Liver (tissue), 9 donors: ENCODE data around the gene ARFRP1. TPM values are rescaled to one million over a fixed set of nuclear protein-coding genes. Genes with fewer than 3 reads are reported as not detected.

Experiments used
- DNase-seq: peaks from one replicate; pipeline ENCODE4 v3.0.0-alpha.2; 2017; ENCODE audit warnings: low spot score
- H3K27ac ChIP-seq, 2 donors: one replicate each; pipeline ENCODE4 v1.7.0; 2013; ENCODE audit warnings: inconsistent platforms in 2 of 2, low read length in 2 of 2, control low read depth in 1 of 2, low read depth in 1 of 2, mild to moderate bottlenecking in 1 of 2
- H3K27me3 ChIP-seq, 4 donors: one replicate each; pipeline versions ENCODE4 v1.6.1 to v1.7.0; 2013; ENCODE audit warnings: low read length in 3 of 4, inconsistent platforms in 1 of 4, mild to moderate bottlenecking in 1 of 4, moderate library complexity in 1 of 4; ENCODE audit not compliant: control insufficient read depth in 4 of 4, insufficient read depth in 4 of 4
- H3K36me3 ChIP-seq, 4 donors: one replicate each; pipeline versions ENCODE4 v1.6.1 to v1.7.0; 2013; ENCODE audit warnings: low read length in 3 of 4, mild to moderate bottlenecking in 3 of 4, low read depth in 1 of 4, moderate library complexity in 1 of 4; ENCODE audit not compliant: control insufficient read depth in 4 of 4, insufficient read depth in 3 of 4
- H3K4me1 ChIP-seq, 4 donors: one replicate each; pipeline versions ENCODE4 v1.6.1 to v1.7.0; 2013; ENCODE audit warnings: low read length in 3 of 4, mild to moderate bottlenecking in 3 of 4, moderate library complexity in 1 of 4; ENCODE audit not compliant: control insufficient read depth in 4 of 4, insufficient read depth in 4 of 4
- H3K4me3 ChIP-seq, 3 donors: one replicate each; pipeline versions ENCODE4 v1.6.1 to v1.7.0; 2013; ENCODE audit warnings: low read length in 3 of 3, control low read depth in 1 of 3, low read depth in 1 of 3, mild to moderate bottlenecking in 1 of 3
- H3K9ac ChIP-seq, 2 donors: one replicate each; pipeline ENCODE4 v1.7.0; 2013; ENCODE audit warnings: low read length in 2 of 2, mild to moderate bottlenecking in 2 of 2, moderate library complexity in 2 of 2, control low read depth in 1 of 2, low read depth in 1 of 2
- H3K9me3 ChIP-seq, 4 donors: one replicate each; pipeline versions ENCODE4 v1.6.1 to v1.7.0; 2013; ENCODE audit warnings: low read length in 3 of 4; ENCODE audit not compliant: control insufficient read depth in 4 of 4
- GABPA ChIP-seq, 2 donors: IDR thresholded peaks in 1 of 2; conservative IDR thresholded peaks in 1 of 2; 2 replicates each; pipeline ENCODE4 v1.6.1; 2016; ENCODE audit warnings: antibody characterized with exemption in 2 of 2, mild to moderate bottlenecking in 1 of 2, moderate library complexity in 1 of 2
- HNF4G ChIP-seq: IDR thresholded peaks from 2 replicates; pipeline ENCODE4 v1.6.1; 2016; ENCODE audit warnings: antibody characterized with exemption
- JUND ChIP-seq, 2 donors: IDR thresholded peaks; 2 replicates each; pipeline ENCODE4 v1.6.1; 2016; ENCODE audit warnings: antibody characterized with exemption in 2 of 2
- NR2F2 ChIP-seq: IDR thresholded peaks from 2 replicates; pipeline ENCODE4 v1.6.1; 2016; ENCODE audit warnings: antibody characterized with exemption
- RAD21 ChIP-seq, 2 donors: IDR thresholded peaks; 2 replicates each; pipeline ENCODE4 v1.6.1; 2016; ENCODE audit warnings: antibody characterized with exemption in 2 of 2, mild to moderate bottlenecking in 2 of 2
- RXRA ChIP-seq, 2 donors: IDR thresholded peaks; 2 replicates each; pipeline ENCODE4 v1.6.1; 2017 to 2018; ENCODE audit warnings: antibody characterized with exemption in 2 of 2, mild to moderate bottlenecking in 1 of 2
- SP1 ChIP-seq: IDR thresholded peaks from 2 replicates; pipeline ENCODE4 v1.6.1; 2018; ENCODE audit warnings: antibody characterized with exemption, mild to moderate bottlenecking
- WGBS: extraction: QIAGEN DNeasy Blood & Tissue Kit; methylation state at CpG from one replicate; pipeline ENCODE4 v1.1.7; 2013; 5-methylcytosine and 5-hydroxymethylcytosine counted together
- polyA plus RNA-seq, 2 donors: library from polyadenylated mRNA; stranded (reverse) in 1 of 2; unstranded in 1 of 2; fragments of 200-250 nt in 1 of 2; fragments of >200 nt in 1 of 2; fragmentation: Nextera tagmentation in 1 of 2; extraction: Ambion mirVana in 1 of 2; gene quantifications; one replicate each; pipeline versions ENCODE4 v1.2.1 to v1.2.3, GENCODE V29; 2013 to 2015
- total RNA-seq, 2 donors: library from RNA; depleted of rRNA; stranded (reverse); fragments of >200 nt; gene quantifications; one replicate each; pipeline ENCODE4 v1.2.3, GENCODE V29; 2014
- TF ChIP-seq, protein P1 (sequence below): IDR thresholded peaks from 2 replicates; pipeline ENCODE4 v1.6.1; 2016; ENCODE audit warnings: antibody characterized with exemption, mild to moderate bottlenecking
- TF ChIP-seq, protein P2 (sequence below): IDR thresholded peaks from 2 replicates; pipeline ENCODE4 v1.6.1; 2016; ENCODE audit warnings: antibody characterized with exemption
- TF ChIP-seq, protein P3 (sequence below): IDR thresholded peaks from 2 replicates; pipeline ENCODE4 v1.6.1; 2016; ENCODE audit warnings: antibody characterized with exemption
- TF ChIP-seq, protein P4 (sequence below): fragments of 150-350 bp; IDR thresholded peaks from 2 replicates; pipeline ENCODE4 v1.5.1; 2017; ENCODE audit warnings: improper control_type of control experiment, low read depth, low read length; ENCODE audit not compliant: missing input control
- donor health status: healthy.
- donor health status: healthy.
- donor health status: healthy.
- donor health status: healthy.
- donor health status: healthy.

The ARFRP1 gene
- total and polyA plus RNA-seq, 4 donors, result 14.2 to 26.9 (median 20.5) TPM

DNA sequence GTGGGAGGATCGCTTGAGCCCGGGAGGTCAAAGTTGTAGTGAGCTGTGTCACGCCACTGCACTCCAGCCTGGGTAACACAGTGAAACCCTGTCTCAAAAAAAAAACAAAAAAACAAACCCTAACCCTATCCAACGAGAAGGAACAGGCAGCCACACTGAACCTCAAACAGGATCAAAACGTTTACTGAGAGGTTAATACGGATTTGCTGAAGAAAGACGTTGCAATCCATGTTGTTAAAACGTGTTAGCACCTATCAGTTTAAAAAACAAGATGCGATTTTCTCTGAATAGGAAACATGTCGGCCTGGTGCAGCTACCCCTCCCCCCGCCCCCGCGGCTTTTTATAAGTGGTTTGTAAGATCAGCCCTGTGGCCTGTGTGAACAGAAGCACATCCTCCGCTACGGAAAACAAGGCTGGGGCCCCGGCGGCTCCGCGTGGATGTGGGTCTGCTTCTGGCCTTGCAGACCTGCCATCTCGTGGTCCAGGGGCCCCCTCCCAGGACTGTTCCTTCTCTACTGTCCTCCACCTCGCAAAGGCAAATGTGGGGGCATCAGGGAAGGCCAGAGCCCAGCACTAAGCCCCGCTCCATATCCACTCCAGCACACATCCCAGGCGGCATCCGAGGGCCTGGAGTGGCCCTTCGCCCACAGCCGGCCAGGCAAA lies 43.2 kb upstream of the ARFRP1 start:
- Histone ChIP-seq H3K9ac (no peak overlapping the region), H3K27me3 (no peaks in the 10 kb centered on the region), H3K9me3 (no peaks in the 10 kb centered on the region), H3K4me3 (no peak overlapping the region), H3K36me3 (no peaks in the 10 kb centered on the region), H3K4me1 (no peaks in the 10 kb centered on the region), H3K27ac (peak overlapping the region in 1 of 2 donors; percentile 20)
- no peak for DNase-seq
- TF ChIP-seq, protein P1, sequence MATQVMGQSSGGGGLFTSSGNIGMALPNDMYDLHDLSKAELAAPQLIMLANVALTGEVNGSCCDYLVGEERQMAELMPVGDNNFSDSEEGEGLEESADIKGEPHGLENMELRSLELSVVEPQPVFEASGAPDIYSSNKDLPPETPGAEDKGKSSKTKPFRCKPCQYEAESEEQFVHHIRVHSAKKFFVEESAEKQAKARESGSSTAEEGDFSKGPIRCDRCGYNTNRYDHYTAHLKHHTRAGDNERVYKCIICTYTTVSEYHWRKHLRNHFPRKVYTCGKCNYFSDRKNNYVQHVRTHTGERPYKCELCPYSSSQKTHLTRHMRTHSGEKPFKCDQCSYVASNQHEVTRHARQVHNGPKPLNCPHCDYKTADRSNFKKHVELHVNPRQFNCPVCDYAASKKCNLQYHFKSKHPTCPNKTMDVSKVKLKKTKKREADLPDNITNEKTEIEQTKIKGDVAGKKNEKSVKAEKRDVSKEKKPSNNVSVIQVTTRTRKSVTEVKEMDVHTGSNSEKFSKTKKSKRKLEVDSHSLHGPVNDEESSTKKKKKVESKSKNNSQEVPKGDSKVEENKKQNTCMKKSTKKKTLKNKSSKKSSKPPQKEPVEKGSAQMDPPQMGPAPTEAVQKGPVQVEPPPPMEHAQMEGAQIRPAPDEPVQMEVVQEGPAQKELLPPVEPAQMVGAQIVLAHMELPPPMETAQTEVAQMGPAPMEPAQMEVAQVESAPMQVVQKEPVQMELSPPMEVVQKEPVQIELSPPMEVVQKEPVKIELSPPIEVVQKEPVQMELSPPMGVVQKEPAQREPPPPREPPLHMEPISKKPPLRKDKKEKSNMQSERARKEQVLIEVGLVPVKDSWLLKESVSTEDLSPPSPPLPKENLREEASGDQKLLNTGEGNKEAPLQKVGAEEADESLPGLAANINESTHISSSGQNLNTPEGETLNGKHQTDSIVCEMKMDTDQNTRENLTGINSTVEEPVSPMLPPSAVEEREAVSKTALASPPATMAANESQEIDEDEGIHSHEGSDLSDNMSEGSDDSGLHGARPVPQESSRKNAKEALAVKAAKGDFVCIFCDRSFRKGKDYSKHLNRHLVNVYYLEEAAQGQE, result no peak
- TF ChIP-seq, protein P2, sequence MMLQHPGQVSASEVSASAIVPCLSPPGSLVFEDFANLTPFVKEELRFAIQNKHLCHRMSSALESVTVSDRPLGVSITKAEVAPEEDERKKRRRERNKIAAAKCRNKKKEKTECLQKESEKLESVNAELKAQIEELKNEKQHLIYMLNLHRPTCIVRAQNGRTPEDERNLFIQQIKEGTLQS, result no peak
- no peak for TF ChIP-seq NR2F2
- TF ChIP-seq GABPA (IDR thresholded peaks at IDR 0.05 in 1 of 2, conservative IDR thresholded peaks at IDR 0.05 in 1 of 2), result no peak
- TF ChIP-seq HNF4G, result no peak
- TF ChIP-seq, protein P3, sequence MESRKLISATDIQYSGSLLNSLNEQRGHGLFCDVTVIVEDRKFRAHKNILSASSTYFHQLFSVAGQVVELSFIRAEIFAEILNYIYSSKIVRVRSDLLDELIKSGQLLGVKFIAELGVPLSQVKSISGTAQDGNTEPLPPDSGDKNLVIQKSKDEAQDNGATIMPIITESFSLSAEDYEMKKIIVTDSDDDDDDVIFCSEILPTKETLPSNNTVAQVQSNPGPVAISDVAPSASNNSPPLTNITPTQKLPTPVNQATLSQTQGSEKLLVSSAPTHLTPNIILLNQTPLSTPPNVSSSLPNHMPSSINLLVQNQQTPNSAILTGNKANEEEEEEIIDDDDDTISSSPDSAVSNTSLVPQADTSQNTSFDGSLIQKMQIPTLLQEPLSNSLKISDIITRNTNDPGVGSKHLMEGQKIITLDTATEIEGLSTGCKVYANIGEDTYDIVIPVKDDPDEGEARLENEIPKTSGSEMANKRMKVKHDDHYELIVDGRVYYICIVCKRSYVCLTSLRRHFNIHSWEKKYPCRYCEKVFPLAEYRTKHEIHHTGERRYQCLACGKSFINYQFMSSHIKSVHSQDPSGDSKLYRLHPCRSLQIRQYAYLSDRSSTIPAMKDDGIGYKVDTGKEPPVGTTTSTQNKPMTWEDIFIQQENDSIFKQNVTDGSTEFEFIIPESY, result no peak
- TF ChIP-seq RXRA (IDR thresholded peaks at IDR 0.05), result no peak
- TF ChIP-seq, protein P4, sequence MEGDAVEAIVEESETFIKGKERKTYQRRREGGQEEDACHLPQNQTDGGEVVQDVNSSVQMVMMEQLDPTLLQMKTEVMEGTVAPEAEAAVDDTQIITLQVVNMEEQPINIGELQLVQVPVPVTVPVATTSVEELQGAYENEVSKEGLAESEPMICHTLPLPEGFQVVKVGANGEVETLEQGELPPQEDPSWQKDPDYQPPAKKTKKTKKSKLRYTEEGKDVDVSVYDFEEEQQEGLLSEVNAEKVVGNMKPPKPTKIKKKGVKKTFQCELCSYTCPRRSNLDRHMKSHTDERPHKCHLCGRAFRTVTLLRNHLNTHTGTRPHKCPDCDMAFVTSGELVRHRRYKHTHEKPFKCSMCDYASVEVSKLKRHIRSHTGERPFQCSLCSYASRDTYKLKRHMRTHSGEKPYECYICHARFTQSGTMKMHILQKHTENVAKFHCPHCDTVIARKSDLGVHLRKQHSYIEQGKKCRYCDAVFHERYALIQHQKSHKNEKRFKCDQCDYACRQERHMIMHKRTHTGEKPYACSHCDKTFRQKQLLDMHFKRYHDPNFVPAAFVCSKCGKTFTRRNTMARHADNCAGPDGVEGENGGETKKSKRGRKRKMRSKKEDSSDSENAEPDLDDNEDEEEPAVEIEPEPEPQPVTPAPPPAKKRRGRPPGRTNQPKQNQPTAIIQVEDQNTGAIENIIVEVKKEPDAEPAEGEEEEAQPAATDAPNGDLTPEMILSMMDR, result no peak
- no peak for TF ChIP-seq RAD21 (IDR thresholded peaks at IDR 0.05)
- TF ChIP-seq JUND (IDR thresholded peaks at IDR 0.05), result no peak
- TF ChIP-seq SP1, result no peak
- 77% methylated on average over 26 of the region's 26 CpGs for WGBS

DNA sequence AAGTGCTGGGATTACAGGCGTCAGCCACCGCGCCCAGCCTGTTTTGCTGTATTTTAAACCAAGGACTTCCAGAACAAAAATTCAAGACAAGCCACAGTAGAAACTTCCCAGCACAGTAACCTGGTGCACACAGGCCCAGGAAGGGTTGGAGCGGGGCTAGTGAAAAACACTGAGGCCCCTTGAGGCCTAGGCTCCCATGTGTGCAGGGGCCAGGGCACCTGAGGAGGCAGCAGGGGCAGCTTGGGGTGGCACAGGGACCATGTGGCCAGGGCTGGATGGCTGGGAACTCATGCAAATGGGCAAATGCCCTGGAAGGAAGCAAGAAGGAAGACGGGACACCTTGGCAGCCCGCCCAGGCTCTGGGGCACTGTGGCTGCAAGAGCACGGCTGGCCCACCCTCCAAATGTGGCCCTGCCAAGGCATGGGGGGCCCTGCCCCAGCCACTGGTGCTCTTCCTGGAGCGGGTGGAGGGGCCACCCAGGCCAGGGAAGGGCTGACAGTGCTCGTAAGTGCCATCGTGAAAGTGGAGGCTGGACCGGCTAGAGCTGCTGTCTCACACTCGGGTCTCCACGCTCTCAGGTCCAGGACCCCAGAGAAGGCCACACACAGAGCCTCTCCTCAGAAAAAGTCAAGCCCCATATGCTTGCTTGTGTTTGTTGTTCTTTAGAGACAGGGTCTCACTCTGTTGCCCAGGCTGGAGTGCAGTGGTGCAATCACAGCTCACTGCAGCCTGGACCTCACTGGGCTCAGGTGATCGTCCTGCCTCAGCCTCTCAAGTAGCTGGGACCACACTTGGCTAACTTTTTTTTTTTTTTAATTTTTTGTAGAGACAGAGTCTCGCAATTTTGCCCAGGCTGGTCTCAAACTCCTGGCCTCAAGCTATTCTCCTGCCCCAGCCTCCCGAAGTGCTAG lies 42.1 kb upstream of the ARFRP1 start:
- no peaks in the 10 kb centered on the region for H3K4me1 ChIP-seq
- no peak overlapping the region for H3K9ac ChIP-seq
- no peaks in the 10 kb centered on the region for H3K36me3 ChIP-seq
- 91% methylated on average over 16 of the region's 16 CpGs for WGBS
- no peak for DNase-seq
- H3K9me3 ChIP-seq, result no peaks in the 10 kb centered on the region
- no peak overlapping the region for H3K4me3 ChIP-seq
- TF ChIP-seq SP1 (no peak), RAD21 (IDR thresholded peaks at IDR 0.05) (no peak)
- H3K27me3 ChIP-seq, result no peaks in the 10 kb centered on the region
- no peak overlapping the region for H3K27ac ChIP-seq
